RWPE2 (cell line): ENCODE results near the gene AMPH.
"Not testable (repeated sequence)": the region's sequence is repeated elsewhere in the genome, so short reads cannot be mapped to it uniquely, and the experiment has no call there.

Experiments used
- ATAC-seq: fragments of 200-7000 bp; cut with Tn5 transposase; 3 replicates; pipeline ENCODE4 v1.9.1; 2021; ENCODE audit warnings: low read depth
- DNase-seq: peaks from one replicate; pipeline ENCODE4 v3.0.0-alpha.2; 2020; ENCODE audit warnings: low spot score
- H3K27ac ChIP-seq: fragments of 450-650 bp; 2 replicates; pipeline ENCODE4 v1.5.1; 2017; ENCODE audit warnings: mild to moderate bottlenecking; ENCODE audit not compliant: poor library complexity, severe bottlenecking
- H3K27me3 ChIP-seq: fragments of 250-450 bp; sonication (Bioruptor Pico); 2 replicates; pipeline ENCODE4 v1.5.1; 2021; ENCODE audit warnings: mild to moderate bottlenecking, moderate library complexity; ENCODE audit not compliant: insufficient read depth, poor library complexity, severe bottlenecking
- H3K36me3 ChIP-seq: fragments of 250-450 bp; sonication (Bioruptor Pico); 2 replicates; pipeline ENCODE4 v1.5.1; 2020; ENCODE audit warnings: low read depth, mild to moderate bottlenecking, moderate library complexity
- H3K4me1 ChIP-seq: fragments of 250-450 bp; sonication (Bioruptor Pico); 2 replicates; pipeline ENCODE4 v1.5.1; 2021; ENCODE audit warnings: mild to moderate bottlenecking, moderate library complexity; ENCODE audit not compliant: insufficient read depth, poor library complexity, severe bottlenecking
- H3K4me3 ChIP-seq: fragments of 250-450 bp; sonication (Bioruptor Pico); 2 replicates; pipeline ENCODE4 v1.5.1; 2021; ENCODE audit warnings: mild to moderate bottlenecking, moderate library complexity; ENCODE audit not compliant: severe bottlenecking
- H3K9me3 ChIP-seq: fragments of 250-450 bp; sonication (Bioruptor Pico); 2 replicates; pipeline ENCODE4 v1.5.1; 2021; ENCODE audit warnings: mild to moderate bottlenecking, moderate library complexity; ENCODE audit not compliant: severe bottlenecking
- CTCF ChIP-seq: fragments of 450-650 bp; IDR thresholded peaks from one replicate; pipeline ENCODE4 v1.5.1; 2017; ENCODE audit warnings: mild to moderate bottlenecking, moderate library complexity; ENCODE audit not compliant: poor library complexity, severe bottlenecking

Gene AMPH

GRCh38 chr7:38360776-38361175, 270.4 kb downstream of the AMPH start:
- DNase-seq (no peak), ATAC-seq (no peak)
- no peaks in the 10 kb centered on the region for H3K9me3 ChIP-seq
- no peaks in the 10 kb centered on the region for H3K4me1 ChIP-seq
- no peak overlapping the region for H3K4me3 ChIP-seq
- no peaks in the 10 kb centered on the region for H3K27me3 ChIP-seq
- no peaks in the 10 kb centered on the region for H3K36me3 ChIP-seq
- no peak for TF ChIP-seq CTCF
- no peak overlapping the region for H3K27ac ChIP-seq

GRCh38 chr7:38359071-38359601, 272.0 kb downstream of the AMPH start:
- H3K36me3 ChIP-seq, H3K27me3 ChIP-seq, H3K27ac ChIP-seq, H3K4me3 ChIP-seq, H3K4me1 ChIP-seq, H3K9me3 ChIP-seq, DNase-seq: not testable (repeated sequence)
- peak; percentile 34 for TF ChIP-seq CTCF
- peak; percentile 94 for ATAC-seq

- ATAC-seq, H3K27me3 ChIP-seq, H3K9me3 ChIP-seq, H3K4me1 ChIP-seq, H3K36me3 ChIP-seq, H3K27ac ChIP-seq, DNase-seq, H3K4me3 ChIP-seq: not testable (repeated sequence)
Measured at GRCh38 chr7:38358273-38358831, 272.8 kb downstream of the AMPH start.

- H3K27ac ChIP-seq, result not testable (repeated sequence)
Measured at GRCh38 chr7:38354271-38354851, 276.8 kb downstream of the AMPH start.

DNA sequence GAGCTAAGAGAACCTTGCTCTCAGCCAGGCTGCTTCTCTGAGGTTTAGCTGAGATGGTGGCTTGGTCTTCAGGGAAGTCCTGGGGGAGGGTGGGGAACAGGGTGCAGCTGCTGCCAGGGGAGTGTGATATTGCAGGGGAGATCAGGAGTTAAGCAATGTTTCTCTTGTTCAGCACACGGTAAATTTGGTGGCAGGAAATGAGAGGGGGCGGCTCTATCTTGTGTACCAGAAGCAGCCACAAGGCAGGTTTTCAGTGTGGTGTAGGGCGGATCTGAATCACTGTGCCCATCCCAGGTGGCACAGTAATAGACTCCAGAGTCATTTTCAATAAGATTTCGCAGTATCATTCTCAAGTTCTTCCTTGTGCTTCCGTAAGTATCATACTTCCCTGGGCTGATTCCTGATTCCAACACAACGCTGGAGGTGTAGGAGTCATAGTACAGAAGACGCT, 277.7 kb downstream of the AMPH start:
- not testable (repeated sequence) for H3K4me1 ChIP-seq, H3K9me3 ChIP-seq, H3K4me3 ChIP-seq, DNase-seq, H3K36me3 ChIP-seq, H3K27ac ChIP-seq, H3K27me3 ChIP-seq, ATAC-seq

More at GRCh38 chr7:38354271-38354851, 276.8 kb downstream of the AMPH start:
- not testable (repeated sequence) for H3K27me3 ChIP-seq, H3K4me1 ChIP-seq, H3K4me3 ChIP-seq, DNase-seq, H3K36me3 ChIP-seq, H3K9me3 ChIP-seq
- peak; percentile 35 for TF ChIP-seq CTCF
- ATAC-seq, result peak; percentile 60; the same call in 1 of the 3 replicates

DNA sequence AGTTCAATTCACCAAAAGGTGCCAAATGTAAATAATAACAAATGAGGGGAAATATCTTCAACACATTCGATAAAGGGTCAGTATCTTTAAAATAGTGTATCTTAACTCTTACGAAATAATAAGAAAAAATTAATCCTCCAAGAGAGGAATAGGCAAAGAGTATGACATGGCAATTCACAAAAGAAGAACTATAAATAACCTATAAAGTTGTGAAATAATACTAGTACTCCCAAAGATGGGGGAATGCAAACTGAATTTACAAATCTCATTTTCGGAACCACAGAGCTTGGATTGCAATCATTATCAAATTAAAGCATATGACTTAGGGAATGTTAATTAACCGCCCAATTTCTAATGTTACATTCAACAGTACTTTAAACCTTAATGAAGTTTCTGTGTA, 279.6 kb downstream of the AMPH start:
- Histone ChIP-seq H3K4me3 (no peak overlapping the region), H3K4me1 (no peaks in the 10 kb centered on the region), H3K36me3 (no peaks in the 10 kb centered on the region), H3K27me3 (no peaks in the 10 kb centered on the region), H3K27ac (no peak overlapping the region), H3K9me3 (no peaks in the 10 kb centered on the region)
- no peak for TF ChIP-seq CTCF
- ATAC-seq (no peak), DNase-seq (no peak)

DNA sequence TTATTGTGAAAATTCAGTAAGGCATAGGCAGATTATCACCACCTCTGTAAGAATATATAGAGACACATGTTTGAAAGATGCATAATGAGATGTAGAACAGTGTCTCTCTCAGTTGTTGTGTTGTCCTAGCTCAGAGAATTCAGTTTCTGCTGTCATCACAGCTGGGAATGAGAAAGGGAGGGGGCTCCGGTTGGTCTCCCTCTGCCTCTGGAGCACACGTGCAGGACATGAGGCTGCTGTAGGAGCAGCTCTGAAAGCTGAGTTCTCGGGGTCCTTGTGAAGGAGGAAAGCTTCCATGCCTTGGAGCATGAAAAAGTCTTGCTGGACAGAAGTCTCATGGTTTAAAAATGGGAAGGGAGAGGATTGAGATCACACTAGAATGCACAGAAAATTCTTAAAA, 280.4 kb downstream of the AMPH start:
- not testable (repeated sequence) for DNase-seq, H3K27ac ChIP-seq, ATAC-seq, H3K27me3 ChIP-seq, H3K4me1 ChIP-seq, H3K36me3 ChIP-seq, H3K4me3 ChIP-seq, H3K9me3 ChIP-seq
